ENCODE data around the gene PCDH15.
"Not testable (repeated sequence)": the region's sequence is repeated elsewhere in the genome, so short reads cannot be mapped to it uniquely, and the experiment has no call there.

The PCDH15 gene

GRCh38 chr10:53952698-53953630, 848.1 kb downstream of the PCDH15 start:
- DNase-seq, result no peak

DNA sequence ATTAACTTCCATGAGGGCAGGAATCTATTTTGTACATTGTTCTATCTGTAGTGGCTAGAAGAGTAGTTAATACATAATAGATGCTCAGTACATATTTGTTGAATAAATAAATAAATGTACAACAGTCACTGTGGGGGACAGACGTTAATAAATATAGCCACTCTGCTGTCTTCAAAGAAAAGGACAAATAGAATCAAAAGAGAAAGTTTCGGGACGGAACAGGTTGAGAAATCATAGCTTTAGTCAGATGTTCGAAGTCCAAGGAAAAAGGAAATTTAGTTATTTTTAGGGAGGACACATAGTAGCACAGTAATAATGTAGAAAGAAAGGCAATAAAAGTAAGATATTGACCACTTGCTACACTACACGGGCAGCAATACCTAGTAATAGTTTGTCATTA, 861.4 kb downstream of the PCDH15 start:
- no peak for DNase-seq

DNA sequence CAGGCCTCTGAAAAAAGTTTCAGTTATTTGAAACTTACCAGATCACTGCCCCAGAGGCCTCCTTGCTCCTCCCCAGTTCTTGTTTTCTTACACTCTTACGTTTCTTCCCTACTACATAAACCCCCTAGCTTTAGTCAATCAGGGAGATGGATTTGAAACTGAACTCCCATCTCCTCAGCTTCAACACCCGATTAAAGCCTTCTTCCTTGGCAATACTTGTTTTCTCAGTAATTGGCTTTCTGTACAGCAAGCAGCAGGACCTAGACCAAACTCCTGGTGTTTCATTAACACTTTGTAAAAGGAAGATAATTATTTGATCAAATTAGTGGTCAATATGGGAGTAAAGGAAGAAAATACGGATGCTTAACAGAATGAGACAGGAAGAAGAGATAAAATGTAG, 870.4 kb downstream of the PCDH15 start:
- DNase-seq, result no peak

- DNase-seq, result not testable (repeated sequence)
Observed at GRCh38 chr10:53924051-53924700, 876.9 kb downstream of the PCDH15 start.

- no peak for DNase-seq
Observed at GRCh38 chr10:53918755-53919154, 882.3 kb downstream of the PCDH15 start.

DNA sequence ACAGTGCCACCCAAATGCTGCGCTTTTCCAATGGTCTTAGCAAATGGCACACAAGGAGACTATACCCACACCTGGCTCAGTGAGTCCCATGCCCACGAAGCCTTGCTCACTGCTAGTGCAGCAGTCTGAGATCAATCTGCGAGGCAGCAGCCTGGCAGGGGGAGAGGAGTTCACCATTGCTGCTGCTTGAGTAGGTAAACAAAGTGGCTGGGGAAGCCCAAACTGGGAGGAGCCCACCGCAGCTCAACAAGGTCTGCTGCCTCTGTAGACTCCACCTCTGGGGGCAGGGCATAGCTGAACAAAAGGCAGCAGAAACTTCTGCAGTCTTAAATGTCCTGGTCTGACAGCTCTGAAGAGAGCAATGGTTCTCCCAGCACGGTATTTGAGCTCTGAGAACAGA, 891.2 kb downstream of the PCDH15 start:
- no peak for DNase-seq

DNA sequence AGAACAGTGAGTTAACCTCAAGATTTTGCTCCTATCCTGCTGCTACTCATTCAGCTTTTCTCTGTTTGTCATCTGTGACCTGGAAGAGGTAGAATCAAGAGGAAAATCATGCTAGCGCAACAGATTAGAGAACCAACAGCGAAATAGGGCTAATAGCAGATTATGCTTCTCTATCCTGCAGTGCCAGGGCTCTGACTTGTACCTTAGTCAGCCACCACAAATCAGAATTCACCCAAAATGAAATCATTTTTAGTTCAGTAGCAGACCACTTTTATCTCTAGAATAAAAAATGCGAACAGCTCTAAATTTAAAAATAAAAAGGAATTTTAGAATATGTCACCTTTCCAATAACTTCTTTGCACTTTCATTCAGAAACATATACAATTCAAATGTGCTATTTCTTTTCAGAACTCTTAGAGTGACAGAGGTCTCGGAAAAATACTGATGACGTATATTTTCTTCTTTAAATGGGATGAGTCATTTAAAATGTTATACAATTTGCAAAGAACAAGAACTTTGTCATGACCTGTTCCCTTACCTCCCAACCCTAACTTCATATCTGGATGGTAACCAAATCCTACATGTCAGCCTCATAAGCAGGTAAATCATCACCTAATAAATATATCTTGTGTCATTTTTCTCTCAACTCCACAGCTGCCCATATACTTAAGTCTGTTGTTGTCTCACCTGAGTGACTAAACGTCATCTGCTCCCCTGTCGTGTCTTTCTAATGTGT, 896.4 kb downstream of the PCDH15 start:
- DNase-seq, result no peak

DNA sequence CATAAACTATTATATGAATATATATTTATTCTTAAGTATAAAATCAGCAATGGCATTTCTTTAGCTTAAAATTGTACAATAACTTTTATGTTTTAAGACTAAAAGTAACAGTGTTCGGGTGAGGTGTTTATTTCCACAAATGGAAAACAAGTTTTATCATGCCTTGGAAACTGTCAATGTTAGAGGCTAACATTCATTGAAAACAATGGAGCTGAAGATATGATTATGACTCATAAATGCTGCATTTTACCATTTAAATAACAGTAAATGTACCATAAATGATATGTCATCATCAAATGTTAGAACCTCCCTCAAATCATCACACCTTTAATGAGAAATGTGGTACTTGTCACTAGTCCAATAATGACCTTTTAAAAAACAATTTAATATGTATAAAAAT, 897.3 kb downstream of the PCDH15 start:
- no peak for DNase-seq

DNA sequence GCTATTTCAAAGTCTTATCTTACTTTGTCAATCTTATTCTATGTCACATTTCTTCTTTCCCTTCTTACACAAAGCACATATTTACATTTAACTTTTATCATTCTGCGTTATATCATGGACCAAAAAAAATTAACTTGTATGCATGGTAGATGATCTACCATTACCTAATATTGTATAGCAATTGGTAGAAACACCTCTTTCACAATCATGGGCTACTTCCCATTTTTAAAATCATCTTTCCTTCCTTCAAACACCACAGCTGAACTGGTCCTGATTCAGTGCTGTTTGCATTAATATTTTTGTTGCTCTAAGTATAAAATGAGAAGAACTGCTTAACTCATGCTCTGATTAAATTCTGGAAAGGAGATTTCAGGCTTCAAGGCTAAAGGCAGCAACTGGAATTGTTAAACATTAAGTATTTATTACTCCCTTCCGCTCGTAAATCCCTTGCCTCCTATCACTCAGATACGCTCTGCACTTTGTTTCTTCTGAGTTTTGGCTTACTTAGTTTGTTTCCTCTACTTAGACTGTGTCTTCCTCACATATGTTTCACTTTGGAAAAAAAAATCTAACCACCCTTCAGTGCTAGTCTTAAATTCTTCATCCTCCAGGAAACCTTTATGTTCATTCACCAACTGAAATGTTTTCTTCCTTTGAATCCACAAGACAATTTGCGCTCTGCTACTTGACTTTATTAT, 901.4 kb downstream of the PCDH15 start:
- DNase-seq, result no peak

GRCh38 chr10:53898532-53898931, 902.5 kb downstream of the PCDH15 start:
- no peak for DNase-seq

DNA sequence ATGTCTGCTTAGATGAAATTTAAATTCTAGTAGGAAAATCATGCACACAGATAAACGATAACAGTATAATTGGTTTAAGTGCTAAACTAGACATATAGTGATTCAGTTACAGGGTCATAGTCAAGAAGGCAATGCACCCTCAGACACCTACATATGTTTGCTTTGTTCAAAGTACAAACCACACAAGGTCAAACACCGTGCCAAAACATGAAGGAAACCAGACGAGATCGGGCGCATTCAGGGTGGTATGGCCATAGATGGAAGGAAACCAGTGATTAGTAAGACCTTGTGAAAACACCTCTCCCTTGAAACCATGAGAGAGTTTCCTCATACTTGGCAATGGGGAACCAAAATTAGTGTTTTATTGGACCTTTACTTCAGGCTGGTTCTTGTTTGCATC, 906.9 kb downstream of the PCDH15 start:
- no peak for DNase-seq

DNA sequence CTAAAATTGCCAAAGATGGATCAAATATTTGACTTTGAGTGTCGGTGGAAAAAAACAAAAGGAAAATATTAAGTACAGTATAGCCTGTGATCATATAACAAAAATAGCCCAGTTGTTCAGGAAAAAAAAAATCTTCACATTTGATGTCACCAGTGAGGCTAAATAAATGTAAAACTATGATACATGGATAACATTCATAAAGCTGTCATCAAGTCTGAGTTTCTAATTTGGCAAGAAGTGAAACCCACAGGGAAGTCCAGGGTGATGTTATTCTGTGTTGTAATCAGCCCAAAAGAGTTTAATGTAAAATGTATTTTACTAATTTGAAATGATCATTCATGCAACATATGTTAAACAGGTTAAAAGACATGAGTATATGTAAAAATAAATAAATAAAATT, 908.0 kb downstream of the PCDH15 start:
- no peak for DNase-seq

DNA sequence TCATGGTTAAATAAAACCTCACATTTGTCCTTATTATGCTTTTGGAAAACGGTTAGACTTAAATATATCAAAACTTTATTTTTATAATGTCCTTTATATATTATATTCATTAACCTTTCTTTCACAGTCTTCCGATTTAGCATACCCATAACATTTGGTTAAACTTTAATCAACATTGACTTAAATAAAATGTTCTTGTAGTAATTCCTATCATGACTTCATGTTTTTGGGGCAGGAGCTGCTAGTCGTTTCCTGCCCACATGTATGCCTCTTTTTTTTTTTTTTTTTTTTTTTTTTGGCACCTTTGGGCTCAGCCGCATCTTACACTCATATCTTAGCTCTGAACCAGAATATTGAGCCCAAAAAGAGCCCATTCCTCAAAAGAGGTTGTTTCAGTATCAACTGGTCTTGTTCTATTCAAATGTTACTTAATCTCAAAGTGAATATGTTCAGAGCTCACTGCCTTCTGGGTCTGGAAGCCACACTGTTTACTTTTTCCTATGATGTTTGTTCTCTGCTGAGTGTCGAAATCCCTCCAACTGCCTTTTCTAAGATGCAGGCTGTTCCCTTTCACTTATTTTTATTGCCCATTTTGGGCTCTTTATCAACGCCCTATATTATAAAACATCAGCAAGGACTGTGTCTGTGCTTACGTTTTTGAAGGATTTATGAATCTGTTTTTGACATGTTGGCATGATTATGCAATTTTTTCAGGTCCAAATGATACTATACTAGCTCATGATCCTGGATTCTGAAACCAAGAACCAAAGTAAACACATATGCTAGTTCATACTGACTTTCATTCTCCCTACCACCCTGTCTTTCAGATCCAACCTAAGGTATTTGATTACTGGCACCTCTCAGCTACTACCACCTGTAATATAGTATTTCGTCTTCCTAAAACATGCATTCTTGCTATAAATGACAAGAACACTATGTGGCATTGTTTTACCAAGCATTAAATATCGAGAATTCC, 914.4 kb downstream of the PCDH15 start:
- DNase-seq, result no peak

DNA sequence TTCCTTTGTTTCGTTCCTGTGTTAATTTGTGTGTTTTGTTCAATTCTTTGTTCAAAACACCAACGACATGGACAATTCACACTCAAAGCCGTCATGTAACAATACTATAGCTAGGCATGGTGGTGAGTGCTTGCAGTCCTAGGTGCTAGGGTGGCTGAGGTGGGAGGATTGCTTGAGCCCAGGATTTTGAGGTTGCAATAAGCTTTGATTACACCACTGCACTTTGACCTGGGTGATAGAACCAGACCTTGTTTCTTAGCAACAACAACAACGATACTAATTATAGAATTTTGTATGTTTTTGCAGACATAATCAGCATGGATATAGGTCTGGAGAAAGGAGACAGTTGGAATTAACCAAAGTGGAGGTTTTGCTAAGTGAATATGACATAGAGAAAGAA, 936.2 kb downstream of the PCDH15 start:
- no peak for DNase-seq

- DNase-seq, result no peak
Observed at GRCh38 chr10:53852450-53853175, 948.4 kb downstream of the PCDH15 start.

GRCh38 chr10:53846809-53847208, 954.2 kb downstream of the PCDH15 start:
- no peak for DNase-seq

- no peak for DNase-seq
Observed at GRCh38 chr10:53843736-53844362, 957.2 kb downstream of the PCDH15 start.

DNA sequence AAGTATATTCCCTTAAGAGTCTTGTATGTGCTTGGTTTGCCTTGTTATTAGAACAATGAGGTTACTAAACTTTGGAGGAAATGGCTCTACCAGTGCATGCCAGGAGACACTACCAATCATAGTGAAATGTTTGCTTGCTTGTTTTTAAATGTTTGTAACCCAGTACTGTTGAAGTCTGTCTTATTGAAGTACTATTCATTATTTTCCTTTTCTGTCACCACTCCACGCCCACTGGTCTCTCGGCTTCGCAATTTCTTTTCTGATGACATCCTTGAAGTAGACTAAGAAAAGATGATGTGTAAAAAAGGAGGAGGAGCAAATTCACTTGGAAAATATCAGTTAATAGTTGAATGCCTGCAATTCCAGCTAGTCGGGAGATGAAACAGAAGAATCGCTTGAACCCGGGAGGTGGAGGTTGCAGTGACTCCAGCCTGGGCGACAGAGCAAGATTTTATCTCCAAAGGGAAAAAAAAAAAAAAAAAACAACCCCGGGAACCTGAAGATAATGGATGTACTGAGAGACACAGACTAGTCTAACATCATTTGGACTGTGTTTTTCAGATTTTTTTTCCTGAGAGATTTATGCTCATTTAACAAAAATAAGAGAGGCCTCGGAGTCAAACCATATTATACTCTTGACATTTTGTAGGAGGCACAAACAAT, 959.4 kb downstream of the PCDH15 start:
- no peak for DNase-seq

DNA sequence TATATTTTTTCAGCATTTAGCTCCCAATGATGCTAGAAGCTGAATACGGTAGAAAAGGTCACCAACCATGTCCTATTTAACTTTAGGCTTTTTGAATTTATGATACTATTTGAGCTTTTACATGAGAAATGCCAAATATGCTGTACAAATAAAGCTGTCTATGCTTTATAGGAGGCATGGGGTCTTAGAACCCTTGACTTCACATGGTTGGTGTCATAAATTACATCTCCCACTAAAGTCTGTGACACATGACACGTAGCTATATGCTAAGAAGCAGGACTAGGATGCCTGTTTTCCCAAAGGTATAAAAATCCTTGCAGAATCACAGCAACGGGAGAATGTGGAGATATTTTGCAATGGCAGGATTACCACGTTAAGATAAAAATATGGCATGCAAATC, 960.4 kb downstream of the PCDH15 start:
- DNase-seq, result no peak

- DNase-seq, result no peak
Observed at GRCh38 chr10:53839440-53840039, 961.5 kb downstream of the PCDH15 start.
